HL-60/S4 (cell line): Measurements from ENCODE around the gene YTHDF1.

Experiments used
- in situ Hi-C: fragments of 300-500 bp; cut with MboI; formaldehyde crosslinking; loops from 2 replicates; pipeline ENCODE4 v1.14.3; 2022; ENCODE audit warnings: low sequenced_read_pairs

The YTHDF1 gene

GRCh38 chr20:63212792-63213191 lies 3.1 kb downstream of the YTHDF1 start:
- in situ Hi-C loops, result no loop called here

GRCh38 chr20:63212393-63212730 lies 3.6 kb downstream of the YTHDF1 start:
- in situ Hi-C loops, result no loop called here

- in situ Hi-C loops, result no loop called here
Measured at GRCh38 chr20:63210011-63210605, 5.8 kb downstream of the YTHDF1 start.

- in situ Hi-C loops, result no loop called here
Measured at GRCh38 chr20:63208346-63208909, 7.5 kb downstream of the YTHDF1 start.

GRCh38 chr20:63206878-63207277 lies 9.1 kb downstream of the YTHDF1 start:
- in situ Hi-C loops, result no loop called here

- in situ Hi-C loops, result no loop called here
Measured at GRCh38 chr20:63205896-63206295, 10.0 kb downstream of the YTHDF1 start.

GRCh38 chr20:63204362-63204761 lies 11.6 kb downstream of the YTHDF1 start:
- in situ Hi-C loops, result no loop called here

- in situ Hi-C loops, result no loop called here
Measured at GRCh38 chr20:63202811-63203526, 13.0 kb downstream of the YTHDF1 start.

- in situ Hi-C loops, result no loop called here
Measured at GRCh38 chr20:63202021-63202420, 13.9 kb downstream of the YTHDF1 start.

- in situ Hi-C loops, result no loop called here
Measured at GRCh38 chr20:63198606-63199005, 17.3 kb downstream of the YTHDF1 start.

GRCh38 chr20:63196768-63197470 lies 19.0 kb downstream of the YTHDF1 start:
- in situ Hi-C loops, result no loop called here

GRCh38 chr20:63194797-63195173 lies 21.1 kb downstream of the YTHDF1 start:
- in situ Hi-C loops, result no loop called here

GRCh38 chr20:63194007-63194796 lies 21.7 kb downstream of the YTHDF1 start:
- in situ Hi-C loops, result no loop called here

- in situ Hi-C loops, result no loop called here
Measured at GRCh38 chr20:63192721-63193120, 23.2 kb downstream of the YTHDF1 start.

- in situ Hi-C loops, result no loop called here
Measured at GRCh38 chr20:63191400-63191799, 24.5 kb downstream of the YTHDF1 start.

- in situ Hi-C loops, result no loop called here
Measured at GRCh38 chr20:63190828-63191227, 25.1 kb downstream of the YTHDF1 start.

- in situ Hi-C loops, result no loop called here
Measured at GRCh38 chr20:63189846-63190559, 25.9 kb downstream of the YTHDF1 start.

- in situ Hi-C loops, result no loop called here
Measured at GRCh38 chr20:63189322-63189642, 26.6 kb downstream of the YTHDF1 start.

- in situ Hi-C loops, result no loop called here
Measured at GRCh38 chr20:63188641-63189321, 27.1 kb downstream of the YTHDF1 start.

- in situ Hi-C loops, result no loop called here
Measured at GRCh38 chr20:63188159-63188442, 27.8 kb downstream of the YTHDF1 start.
